Activated CD4-positive, alpha-beta T cell treated with anti-CD3 and anti-CD28 coated beads for 48 hours (primary cell): ENCODE results near the gene ARL4C.

Experiments used
- DNase-seq: peaks from one replicate; pipeline ENCODE4 v3.0.0-alpha.2; 2020

The ARL4C gene

GRCh38 chr2:234497594-234498235 lies 834 bp upstream of the ARL4C start:
- no peak for DNase-seq

- DNase-seq = peak; percentile 55
Measured at GRCh38 chr2:234496055-234496834, 636 bp downstream of the ARL4C start.

- DNase-seq = no peak
Measured at GRCh38 chr2:234495251-234496054, 1.4 kb downstream of the ARL4C start.

- no peak for DNase-seq
Measured at GRCh38 chr2:234494361-234495250, 2.3 kb downstream of the ARL4C start.

- DNase-seq = no peak
Measured at GRCh38 chr2:234493796-234494195, 3.1 kb downstream of the ARL4C start.

GRCh38 chr2:234492717-234493485 lies 4.0 kb downstream of the ARL4C start:
- DNase-seq = no peak

GRCh38 chr2:234491897-234492296 lies 5.0 kb downstream of the ARL4C start:
- DNase-seq = no peak

- DNase-seq = no peak
Measured at GRCh38 chr2:234491281-234491680, 5.6 kb downstream of the ARL4C start.

- DNase-seq = peak; percentile 35
Measured at GRCh38 chr2:234490271-234491091, 6.4 kb downstream of the ARL4C start.

- DNase-seq = peak; percentile 66
Measured at GRCh38 chr2:234488913-234489451, 7.9 kb downstream of the ARL4C start.

- no peak for DNase-seq
Measured at GRCh38 chr2:234488486-234488885, 8.4 kb downstream of the ARL4C start.

GRCh38 chr2:234487356-234487755 lies 9.5 kb downstream of the ARL4C start:
- no peak for DNase-seq

- DNase-seq = peak; percentile 81
Measured at GRCh38 chr2:234483568-234484251, 13.2 kb downstream of the ARL4C start.

GRCh38 chr2:234481301-234481700 lies 15.6 kb downstream of the ARL4C start:
- DNase-seq = no peak

GRCh38 chr2:234480337-234480736 lies 16.5 kb downstream of the ARL4C start:
- no peak for DNase-seq

GRCh38 chr2:234479465-234479864 lies 17.4 kb downstream of the ARL4C start:
- DNase-seq = no peak

- DNase-seq = peak; percentile 38
Measured at GRCh38 chr2:234478121-234478858, 18.6 kb downstream of the ARL4C start.

GRCh38 chr2:234476766-234477165 lies 20.1 kb downstream of the ARL4C start:
- no peak for DNase-seq

- no peak for DNase-seq
Measured at GRCh38 chr2:234474654-234475053, 22.2 kb downstream of the ARL4C start.
